Effector CD4-positive, alpha-beta T cell (primary cell): ENCODE results near the gene ADAMTS19.

Experiments
- DNase-seq: peaks from one replicate; pipeline ENCODE4 v3.0.0-alpha.2; 2020

Gene ADAMTS19

GRCh38 chr5:129698661-129699060 is 238.6 kb downstream of the ADAMTS19 start:
- no peak for DNase-seq

GRCh38 chr5:129716235-129716634 is 256.1 kb downstream of the ADAMTS19 start:
- no peak for DNase-seq

- DNase-seq: no peak
Observed at GRCh38 chr5:129716651-129717050, 256.6 kb downstream of the ADAMTS19 start.

- no peak for DNase-seq
Observed at GRCh38 chr5:129717751-129718310, 257.7 kb downstream of the ADAMTS19 start.

GRCh38 chr5:129718471-129719090 is 258.5 kb downstream of the ADAMTS19 start:
- DNase-seq: no peak

GRCh38 chr5:129724222-129724621 is 264.1 kb downstream of the ADAMTS19 start:
- DNase-seq: no peak

- DNase-seq: no peak
Observed at GRCh38 chr5:129724647-129725046, 264.5 kb downstream of the ADAMTS19 start.

- no peak for DNase-seq
Observed at GRCh38 chr5:129739773-129740172, 279.7 kb downstream of the ADAMTS19 start.

- no peak for DNase-seq
Observed at GRCh38 chr5:129743541-129744187, 283.6 kb downstream of the ADAMTS19 start.

- no peak for DNase-seq
Observed at GRCh38 chr5:129745997-129746396, 285.9 kb downstream of the ADAMTS19 start.

GRCh38 chr5:129746876-129747275 is 286.8 kb downstream of the ADAMTS19 start:
- DNase-seq: no peak

- DNase-seq: no peak
Observed at GRCh38 chr5:129747572-129748407, 287.7 kb downstream of the ADAMTS19 start, which contains the start of gene MINAR2. MINAR2 (plus strand) TSS chr5:129748094; CDS start chr5:129748191, 97 bp downstream.

GRCh38 chr5:129748913-129749880 is 289.1 kb downstream of the ADAMTS19 start:
- DNase-seq: no peak

GRCh38 chr5:129760636-129761325 is 300.7 kb downstream of the ADAMTS19 start:
- DNase-seq: no peak

- no peak for DNase-seq
Observed at GRCh38 chr5:129763651-129764050, 303.6 kb downstream of the ADAMTS19 start.

- no peak for DNase-seq
Observed at GRCh38 chr5:129766798-129767197, 306.7 kb downstream of the ADAMTS19 start.

GRCh38 chr5:129767927-129768380 is 307.9 kb downstream of the ADAMTS19 start:
- peak; percentile 30 for DNase-seq

- DNase-seq: no peak
Observed at GRCh38 chr5:129768735-129769134, 308.6 kb downstream of the ADAMTS19 start.

- DNase-seq: no peak
Observed at GRCh38 chr5:129770024-129770820, 310.1 kb downstream of the ADAMTS19 start.

GRCh38 chr5:129771058-129771838 is 311.1 kb downstream of the ADAMTS19 start:
- peak; percentile 12 for DNase-seq
